Stimulated activated naive CD8-positive, alpha-beta T cell treated with anti-CD3 and anti-CD28 coated beads, Interleukin-15, amount 100 ng/mL, for 72 hours (primary cell): ENCODE data around the gene RESP18.
"Not testable (repeated sequence)": the region's sequence is repeated elsewhere in the genome, so short reads cannot be mapped to it uniquely, and the experiment has no call there.

Experiments used
- ATAC-seq: fragments of 150-1000 bp; cut with Tn5 transposase; 2 replicates; pipeline ENCODE4 v1.10.0; 2021; ENCODE audit warnings: mild to moderate bottlenecking, moderate library complexity
- DNase-seq, 2 donors: peaks; one replicate each; pipeline ENCODE4 v3.0.0; 2021 to 2022
- H3K27ac Mint-ChIP-seq, 2 donors: one replicate each; pipeline ENCODE4 v1.8.0; 2022; ENCODE audit warnings: mild to moderate bottlenecking in 2 of 2, mixed read lengths in 2 of 2, moderate library complexity in 2 of 2
- H3K27me3 Mint-ChIP-seq: one replicate; pipeline ENCODE4 v1.8.0; 2022; ENCODE audit warnings: mixed read lengths
- H3K4me1 Mint-ChIP-seq: one replicate; pipeline ENCODE4 v1.8.0; 2022; ENCODE audit warnings: mild to moderate bottlenecking, mixed read lengths
- H3K4me3 Mint-ChIP-seq, 2 donors: one replicate each; pipeline ENCODE4 v1.8.0; 2022; ENCODE audit warnings: mild to moderate bottlenecking in 2 of 2, mixed read lengths in 2 of 2, moderate library complexity in 1 of 2
- H3K9me3 Mint-ChIP-seq, 2 donors: one replicate each; pipeline ENCODE4 v1.8.0; 2022; ENCODE audit warnings: mixed read lengths in 2 of 2

RESP18 gene

DNA sequence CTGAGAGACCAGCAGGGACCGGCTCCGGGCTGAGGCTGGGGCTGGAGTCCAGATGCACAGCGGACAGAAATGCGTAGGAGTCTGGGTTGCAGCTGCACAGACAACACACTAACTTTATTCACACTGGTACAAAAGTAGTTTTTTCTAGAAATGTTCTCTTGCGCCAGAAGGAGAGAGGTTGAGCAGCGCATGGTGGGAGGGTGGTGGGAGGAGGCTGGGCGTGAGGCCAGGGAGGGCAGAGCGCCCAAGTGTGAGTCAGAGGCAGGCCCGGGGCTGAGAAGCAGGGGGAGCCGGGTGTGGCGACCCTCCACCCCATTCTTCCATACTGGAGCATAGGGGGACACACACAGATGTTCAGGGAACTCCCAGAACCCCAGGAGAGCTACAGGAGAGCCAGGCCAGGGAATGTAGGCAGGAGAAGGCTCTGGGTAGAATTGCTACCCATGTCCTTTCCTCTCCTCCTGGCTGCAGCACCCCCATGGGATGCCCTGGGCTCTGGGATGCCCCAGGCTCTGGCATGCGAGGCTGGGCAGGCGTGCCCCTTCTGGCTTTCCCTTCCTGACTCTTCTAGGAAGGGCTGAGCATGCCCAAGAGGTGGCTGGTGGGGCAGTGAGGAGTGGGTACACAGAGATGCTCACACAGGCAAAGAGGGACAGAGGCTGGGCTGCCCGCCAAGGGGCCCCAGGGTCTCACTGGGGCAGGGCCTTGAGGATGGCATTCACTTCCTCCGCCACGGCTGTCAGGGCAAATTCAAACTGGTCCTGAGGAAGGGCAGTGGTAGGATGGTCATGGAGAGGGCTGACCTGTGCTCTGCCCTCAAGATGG lies 42.8 kb downstream of the RESP18 start:
- ATAC-seq (no peak), DNase-seq (no peak)
- Mint-ChIP-seq H3K4me3 (no peak overlapping the region), H3K9me3 (no peaks in the 10 kb centered on the region), H3K27me3 (no peaks in the 10 kb centered on the region), H3K4me1 (peaks cover 38% of the 10 kb centered on the region), H3K27ac (peak overlapping the region in 1 of 2 donors; percentile 89)

DNA sequence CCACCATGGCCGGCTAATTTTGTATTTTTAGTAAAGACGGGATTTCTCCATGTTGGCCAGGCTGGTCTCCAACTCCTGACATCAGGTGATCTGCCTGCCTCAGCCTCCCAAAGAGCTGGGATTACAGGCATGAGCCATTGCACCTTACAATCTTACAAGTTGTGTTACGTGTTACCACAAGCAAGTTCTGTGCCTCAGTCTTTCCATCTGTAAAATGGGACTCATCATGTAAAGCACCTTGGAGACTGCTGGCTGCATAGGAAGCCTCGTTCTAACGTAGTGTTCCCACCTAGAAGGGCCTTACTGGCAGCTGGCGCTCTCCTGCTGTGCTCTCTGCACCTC lies 43.4 kb downstream of the RESP18 start:
- H3K27ac Mint-ChIP-seq, result no peak overlapping the region
- no peaks in the 10 kb centered on the region for H3K9me3 Mint-ChIP-seq
- H3K27me3 Mint-ChIP-seq, result no peaks in the 10 kb centered on the region
- peaks cover 33% of the 10 kb centered on the region for H3K4me1 Mint-ChIP-seq
- no peak for DNase-seq
- H3K4me3 Mint-ChIP-seq, result no peak overlapping the region
- ATAC-seq, result no peak

DNA sequence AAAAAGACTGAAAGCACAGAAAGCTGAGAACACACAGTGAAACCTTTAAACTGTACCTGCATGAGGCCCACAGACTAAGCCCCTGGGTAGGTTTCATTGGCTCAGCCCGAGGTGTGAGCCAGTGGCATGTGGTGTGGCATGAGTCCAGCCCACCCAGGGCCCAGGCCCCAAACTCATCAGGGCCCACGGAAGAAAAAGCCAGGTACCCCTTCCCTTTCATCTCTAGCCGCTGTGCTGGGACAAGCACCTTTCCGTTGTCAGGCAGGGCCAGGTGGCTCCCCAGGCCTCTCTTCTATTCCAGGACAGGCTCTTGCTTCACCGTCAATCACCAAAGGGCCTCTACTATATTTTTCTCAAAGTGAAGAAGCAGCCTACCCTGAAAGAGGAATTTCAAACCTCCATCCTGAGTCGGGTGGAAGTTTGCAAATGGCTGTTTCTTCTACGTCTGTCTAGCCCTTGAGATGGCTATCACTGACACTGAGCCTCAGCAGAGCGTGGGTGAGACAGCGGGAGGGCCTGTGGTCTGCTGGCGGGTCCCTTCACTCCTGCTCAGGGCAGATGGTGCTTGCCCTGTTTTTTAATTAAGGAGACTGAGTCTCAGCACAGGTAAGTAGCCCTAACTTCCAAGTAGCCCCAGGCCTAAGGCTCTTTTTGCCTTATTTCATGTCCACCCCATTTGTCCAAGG lies 44.8 kb downstream of the RESP18 start:
- H3K4me3 Mint-ChIP-seq, result no peak overlapping the region
- DNase-seq, result no peak
- H3K27me3 Mint-ChIP-seq, result no peaks in the 10 kb centered on the region
- no peaks in the 10 kb centered on the region for H3K9me3 Mint-ChIP-seq
- peaks cover 33% of the 10 kb centered on the region for H3K4me1 Mint-ChIP-seq
- H3K27ac Mint-ChIP-seq, result no peak overlapping the region
- no peak for ATAC-seq

DNA sequence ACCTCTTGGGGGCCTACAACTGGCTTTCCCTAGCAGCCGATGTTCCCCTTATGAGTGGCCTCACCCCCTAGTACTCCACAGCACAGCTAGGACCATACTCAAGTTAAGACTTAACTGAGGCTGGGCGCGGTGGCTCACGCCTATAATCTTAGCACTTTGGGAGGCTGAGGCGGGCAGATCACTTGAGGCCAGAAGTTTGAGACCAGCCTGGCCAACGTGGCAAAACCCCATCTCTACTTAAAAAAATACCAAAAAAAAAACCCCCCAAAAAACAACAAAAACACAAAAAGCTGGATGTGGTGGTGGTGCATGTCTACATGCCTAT lies 45.5 kb downstream of the RESP18 start:
- H3K4me1 Mint-ChIP-seq, result peaks cover 35% of the 10 kb centered on the region
- peak overlapping the region in 1 of 2 donors; percentile 59 for H3K27ac Mint-ChIP-seq
- not testable (repeated sequence) for ATAC-seq

DNA sequence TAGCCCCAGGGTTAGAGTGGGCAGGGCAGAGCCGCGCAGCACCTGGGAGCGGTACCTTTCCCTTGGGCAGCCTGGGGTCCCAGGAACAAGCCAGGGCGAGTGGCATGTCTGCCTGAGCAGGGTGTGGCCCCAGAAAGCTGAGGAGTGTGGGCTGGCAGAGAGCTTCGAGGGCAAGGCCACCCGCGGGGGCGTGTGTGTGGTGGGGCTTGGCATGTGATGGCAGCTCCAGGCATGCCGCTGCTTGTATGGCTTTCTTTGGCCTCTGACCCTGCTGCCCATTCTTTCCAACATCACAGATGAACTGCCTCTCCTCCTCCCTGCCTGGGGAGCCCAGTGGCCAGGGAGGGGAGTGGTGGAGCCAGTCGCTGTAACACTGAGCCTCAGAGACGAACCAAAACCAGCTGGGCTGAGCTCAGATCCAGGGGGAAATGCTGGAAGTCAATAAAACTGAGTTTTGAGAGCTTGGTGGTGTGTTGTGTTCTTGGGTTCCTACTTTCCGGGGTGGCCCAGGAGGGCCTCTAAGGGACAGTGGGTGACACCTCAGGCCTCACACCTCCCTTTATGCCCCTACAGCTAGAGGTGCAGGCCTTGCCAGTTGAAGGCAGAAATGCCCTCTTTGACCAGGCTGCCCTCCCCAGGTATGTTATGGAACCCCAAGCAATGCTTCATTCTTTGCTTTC lies 46.0 kb downstream of the RESP18 start:
- H3K9me3 Mint-ChIP-seq, result no peaks in the 10 kb centered on the region
- DNase-seq (no peak), ATAC-seq (no peak)
- peak overlapping the region in 1 of 2 donors; percentile 31 for H3K4me3 Mint-ChIP-seq
- H3K27ac Mint-ChIP-seq, result peak overlapping the region in 1 of 2 donors; percentile 66
- no peaks in the 10 kb centered on the region for H3K27me3 Mint-ChIP-seq
- peaks cover 38% of the 10 kb centered on the region for H3K4me1 Mint-ChIP-seq

More for the DNA sequence above, 45.5 kb downstream of the RESP18 start:
- H3K9me3 Mint-ChIP-seq, DNase-seq, H3K27me3 Mint-ChIP-seq, H3K4me3 Mint-ChIP-seq: not testable (repeated sequence)

DNA sequence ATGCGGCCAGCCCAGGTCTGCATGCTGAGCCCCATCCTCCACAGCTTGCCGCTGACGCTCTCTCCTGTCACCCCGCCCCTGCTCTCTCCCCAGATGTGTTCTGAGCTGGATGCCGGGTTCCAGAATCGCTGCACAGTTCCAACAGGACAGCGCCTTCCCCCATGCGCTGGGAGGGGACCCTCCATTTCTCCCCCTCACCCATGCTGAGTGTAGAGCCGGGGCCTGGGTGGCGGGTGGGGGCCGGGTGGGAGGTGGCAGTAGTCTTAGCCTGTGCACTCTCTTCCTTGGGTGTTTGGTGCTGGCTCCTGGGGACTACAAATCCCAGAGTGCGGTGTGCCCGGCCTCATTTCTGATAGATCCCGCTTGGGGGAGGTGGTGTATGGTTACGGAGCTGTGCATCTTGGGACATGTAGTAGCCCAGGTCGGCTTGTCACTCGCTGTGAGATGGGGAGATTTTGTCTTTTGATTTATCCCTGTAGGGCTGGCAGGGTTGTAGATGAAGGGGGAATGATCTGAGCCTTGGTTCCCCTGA lies 46.6 kb downstream of the RESP18 start:
- H3K4me1 Mint-ChIP-seq, result peaks cover 44% of the 10 kb centered on the region
- ATAC-seq (peak; percentile 26), DNase-seq (no peak)
- H3K4me3 Mint-ChIP-seq, result no peak overlapping the region
- peak overlapping the region in 1 of 2 donors; percentile 66 for H3K27ac Mint-ChIP-seq
- no peaks in the 10 kb centered on the region for H3K9me3 Mint-ChIP-seq
- no peaks in the 10 kb centered on the region for H3K27me3 Mint-ChIP-seq

DNA sequence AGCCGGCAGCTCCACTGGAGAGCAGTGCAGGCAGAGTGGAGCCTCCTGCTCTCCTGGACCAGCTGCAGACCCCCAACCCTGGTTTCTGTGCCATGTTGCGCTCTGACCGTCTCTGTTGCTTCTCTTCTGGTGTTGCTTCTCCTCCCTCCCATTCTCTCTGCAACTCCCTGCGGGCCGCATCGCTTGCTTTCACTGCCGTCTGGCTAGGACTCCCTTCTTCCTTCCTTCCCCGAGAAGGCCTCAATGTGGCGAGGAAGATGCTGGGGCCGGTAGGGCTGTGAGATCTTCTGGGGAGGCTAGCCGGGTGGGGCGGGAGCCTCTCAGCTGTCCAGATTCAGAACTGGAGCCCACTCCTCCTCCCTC lies 47.2 kb downstream of the RESP18 start:
- DNase-seq (no peak), ATAC-seq (no peak)
- H3K4me3 Mint-ChIP-seq, result no peak overlapping the region
- no peak overlapping the region for H3K27ac Mint-ChIP-seq
- H3K4me1 Mint-ChIP-seq, result peaks cover 50% of the 10 kb centered on the region
- H3K9me3 Mint-ChIP-seq, result no peaks in the 10 kb centered on the region
- H3K27me3 Mint-ChIP-seq, result no peaks in the 10 kb centered on the region

DNA sequence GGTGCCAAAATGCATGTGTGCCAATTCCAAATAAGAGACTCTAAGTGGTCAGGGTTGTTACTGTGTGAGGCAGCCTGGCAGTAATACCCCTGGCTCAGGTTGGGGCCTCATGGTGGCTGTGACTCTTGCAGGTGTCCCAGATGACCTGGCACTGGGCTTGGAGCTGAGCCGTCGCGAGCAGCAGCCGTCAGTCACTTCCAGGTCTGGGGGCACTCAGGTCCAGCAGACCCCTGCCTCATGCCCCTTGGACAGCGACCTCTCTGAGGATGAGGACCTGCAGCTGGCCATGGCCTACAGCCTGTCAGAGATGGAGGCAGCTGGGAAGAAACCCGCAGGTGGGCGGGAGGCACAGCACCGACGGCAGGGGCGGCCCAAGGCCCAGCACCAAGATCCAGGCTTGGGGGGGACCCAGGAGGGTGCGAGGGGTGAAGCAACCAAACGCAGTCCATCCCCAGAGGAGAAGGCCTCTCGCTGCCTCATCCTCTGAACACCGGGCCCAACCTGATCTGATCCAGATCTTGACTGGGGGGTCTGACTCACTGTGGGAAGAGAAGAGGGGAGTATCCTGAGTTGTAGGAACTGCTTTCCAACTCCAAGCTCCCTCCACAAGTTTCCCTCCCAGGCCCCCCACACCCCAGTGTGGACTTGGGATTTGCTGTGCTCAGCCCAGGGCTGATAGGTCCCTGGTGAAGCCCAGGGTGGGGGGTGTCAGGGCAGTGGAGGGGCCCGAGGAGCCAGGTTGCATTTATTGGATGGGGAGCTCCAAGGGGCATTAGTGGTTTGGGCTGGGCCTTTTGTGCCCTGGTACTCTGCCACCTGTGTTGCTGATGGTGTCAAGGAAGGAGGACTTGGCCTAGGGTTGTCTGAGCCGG lies 47.8 kb downstream of the RESP18 start:
- peaks cover 56% of the 10 kb centered on the region for H3K4me1 Mint-ChIP-seq
- DNase-seq, result no peak
- H3K4me3 Mint-ChIP-seq, result no peak overlapping the region
- no peaks in the 10 kb centered on the region for H3K9me3 Mint-ChIP-seq
- no peak overlapping the region for H3K27ac Mint-ChIP-seq
- ATAC-seq, result no peak
- H3K27me3 Mint-ChIP-seq, result no peaks in the 10 kb centered on the region

DNA sequence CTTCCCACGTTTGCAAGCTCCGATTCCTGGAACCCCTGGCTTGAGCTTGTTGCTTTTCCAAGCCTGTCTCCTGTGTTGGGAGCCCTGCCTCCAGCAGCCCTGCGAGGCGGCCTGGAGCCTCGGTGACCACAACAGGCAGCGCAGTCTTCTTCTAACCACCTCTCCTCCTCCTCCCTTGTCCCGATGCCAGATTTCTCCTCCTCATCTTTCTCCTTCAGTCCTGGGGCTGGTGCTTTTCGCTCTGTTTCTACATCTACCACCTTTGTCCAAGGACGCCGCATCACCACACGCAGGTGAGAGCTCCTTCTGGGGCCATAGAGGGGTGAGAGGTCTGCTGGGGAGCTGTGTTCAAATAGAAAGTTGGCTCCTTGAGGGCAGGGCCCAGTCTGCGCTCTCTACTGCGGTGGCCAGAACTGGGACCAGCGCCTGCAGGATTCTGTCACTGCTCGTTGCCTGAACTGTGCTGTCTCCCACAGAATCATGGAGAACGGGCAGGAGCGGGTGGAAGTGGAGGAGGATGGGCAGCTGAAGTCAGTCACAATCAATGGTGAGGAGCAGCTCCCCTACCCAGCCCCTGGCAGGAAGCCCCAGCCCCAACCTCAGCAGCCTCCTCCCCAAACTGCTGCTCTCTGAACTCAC lies 49.5 kb downstream of the RESP18 start:
- DNase-seq, result no peak
- no peak overlapping the region for H3K4me3 Mint-ChIP-seq
- H3K27ac Mint-ChIP-seq, result no peak overlapping the region
- ATAC-seq, result no peak
- peaks cover 70% of the 10 kb centered on the region for H3K4me1 Mint-ChIP-seq
- H3K9me3 Mint-ChIP-seq, result no peaks in the 10 kb centered on the region
- H3K27me3 Mint-ChIP-seq, result no peaks in the 10 kb centered on the region

DNA sequence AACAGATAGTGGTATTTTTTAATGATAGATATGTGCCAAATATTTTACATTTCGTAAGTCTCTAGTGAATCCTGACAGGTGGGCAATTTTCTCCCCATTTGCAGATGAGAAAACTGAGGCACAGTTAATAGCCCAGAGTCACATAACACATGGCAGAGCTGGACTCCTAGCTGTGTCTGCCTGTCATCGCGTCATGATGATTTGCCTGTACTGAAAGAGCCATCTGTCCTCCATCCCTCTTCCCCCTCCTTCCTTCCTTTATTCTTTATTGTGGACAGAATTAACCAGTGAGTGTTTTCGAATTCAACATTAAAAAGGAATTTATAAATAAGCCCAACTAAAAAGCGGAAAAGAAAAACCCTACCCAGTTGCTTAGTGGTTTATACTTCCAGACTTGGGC lies 50.2 kb downstream of the RESP18 start:
- no peak for ATAC-seq
- no peak for DNase-seq
- peaks cover 71% of the 10 kb centered on the region for H3K4me1 Mint-ChIP-seq
- H3K4me3 Mint-ChIP-seq, result no peak overlapping the region
- no peaks in the 10 kb centered on the region for H3K27me3 Mint-ChIP-seq
- no peak overlapping the region for H3K27ac Mint-ChIP-seq
- H3K9me3 Mint-ChIP-seq, result no peaks in the 10 kb centered on the region

DNA sequence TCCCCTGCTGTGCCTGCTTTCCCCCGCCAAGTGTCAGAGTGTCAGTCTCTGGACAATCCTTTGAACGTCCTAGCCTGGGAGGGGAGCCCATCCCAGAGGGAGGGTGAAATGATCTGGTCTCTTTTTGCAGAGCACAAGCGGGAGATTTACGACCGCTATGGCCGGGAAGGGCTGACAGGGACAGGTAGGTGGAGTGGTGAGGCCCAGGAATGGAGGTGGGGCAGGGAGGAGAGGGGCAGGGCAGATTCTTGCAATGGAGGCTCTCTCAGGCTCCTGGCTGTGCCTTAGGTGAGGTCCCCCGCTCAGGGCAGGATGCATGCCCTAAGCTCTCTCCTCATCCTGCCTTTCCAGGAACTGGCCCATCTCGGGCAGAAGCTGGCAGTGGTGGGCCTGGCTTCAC lies 51.0 kb downstream of the RESP18 start:
- no peaks in the 10 kb centered on the region for H3K9me3 Mint-ChIP-seq
- no peak overlapping the region for H3K27ac Mint-ChIP-seq
- no peak for ATAC-seq
- peaks cover 67% of the 10 kb centered on the region for H3K4me1 Mint-ChIP-seq
- no peak overlapping the region for H3K4me3 Mint-ChIP-seq
- no peak for DNase-seq
- no peaks in the 10 kb centered on the region for H3K27me3 Mint-ChIP-seq

DNA sequence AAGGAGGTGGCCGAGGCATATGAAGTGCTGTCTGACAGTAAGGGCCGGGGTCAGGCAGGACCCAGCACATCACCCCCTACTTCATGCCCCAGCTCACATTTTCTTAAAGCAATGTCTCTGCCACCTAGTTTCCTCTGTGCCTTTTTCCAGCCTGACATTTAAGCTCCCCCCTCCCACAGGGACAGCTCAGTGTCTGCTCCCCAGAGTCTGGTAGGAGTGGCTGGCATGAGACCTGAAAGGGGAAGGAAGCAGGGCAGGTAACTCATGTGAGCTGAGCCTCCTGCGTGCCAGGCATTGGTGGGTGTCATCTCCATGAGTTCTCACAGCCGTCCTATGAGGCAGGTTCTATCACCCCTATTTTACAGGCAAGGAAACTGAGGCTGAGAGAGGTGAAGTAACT lies 51.9 kb downstream of the RESP18 start:
- H3K4me1 Mint-ChIP-seq, result peaks cover 61% of the 10 kb centered on the region

DNA sequence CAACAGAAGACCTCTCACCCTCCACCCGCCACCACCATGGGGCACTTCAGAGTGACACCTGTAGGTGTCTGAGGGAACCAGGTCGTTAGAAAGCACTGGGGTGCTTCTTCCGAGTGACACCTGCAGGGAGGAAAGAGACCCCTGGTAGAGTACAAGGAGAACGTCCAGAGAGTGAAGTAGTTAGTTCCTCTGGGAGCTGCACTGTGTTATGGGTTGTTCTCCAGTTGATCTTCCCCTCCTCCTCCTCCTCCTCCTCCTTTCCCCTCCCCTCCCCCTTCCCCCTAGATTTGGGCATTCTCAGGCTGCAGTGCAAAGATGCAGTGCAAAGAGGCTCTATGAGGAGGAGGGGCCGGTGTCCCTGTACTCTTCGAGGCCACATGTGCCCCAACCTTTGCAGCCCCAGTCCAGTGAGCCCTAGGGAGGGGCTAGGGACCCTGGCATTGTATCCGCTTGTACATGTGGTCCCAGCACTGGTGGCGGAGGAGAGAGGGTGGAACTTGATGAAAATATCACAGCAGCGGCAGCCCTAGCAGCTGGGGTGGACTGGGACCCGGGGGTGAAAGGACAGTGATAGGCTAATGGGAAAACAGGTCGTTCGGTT lies 52.5 kb downstream of the RESP18 start:
- no peaks in the 10 kb centered on the region for H3K27me3 Mint-ChIP-seq
- ATAC-seq, result no peak
- no peak for DNase-seq
- peak overlapping the region; percentile 99 for H3K27ac Mint-ChIP-seq
- H3K4me1 Mint-ChIP-seq, result peaks cover 55% of the 10 kb centered on the region
- H3K4me3 Mint-ChIP-seq, result peak overlapping the region; percentile 95 to 99
- H3K9me3 Mint-ChIP-seq, result no peaks in the 10 kb centered on the region

More for the DNA sequence above, 51.9 kb downstream of the RESP18 start:
- Mint-ChIP-seq H3K9me3 (no peaks in the 10 kb centered on the region), H3K27me3 (no peaks in the 10 kb centered on the region), H3K27ac (no peak overlapping the region), H3K4me3 (peak overlapping the region; percentile 95 to 99)
- ATAC-seq, result no peak
- DNase-seq, result no peak

DNA sequence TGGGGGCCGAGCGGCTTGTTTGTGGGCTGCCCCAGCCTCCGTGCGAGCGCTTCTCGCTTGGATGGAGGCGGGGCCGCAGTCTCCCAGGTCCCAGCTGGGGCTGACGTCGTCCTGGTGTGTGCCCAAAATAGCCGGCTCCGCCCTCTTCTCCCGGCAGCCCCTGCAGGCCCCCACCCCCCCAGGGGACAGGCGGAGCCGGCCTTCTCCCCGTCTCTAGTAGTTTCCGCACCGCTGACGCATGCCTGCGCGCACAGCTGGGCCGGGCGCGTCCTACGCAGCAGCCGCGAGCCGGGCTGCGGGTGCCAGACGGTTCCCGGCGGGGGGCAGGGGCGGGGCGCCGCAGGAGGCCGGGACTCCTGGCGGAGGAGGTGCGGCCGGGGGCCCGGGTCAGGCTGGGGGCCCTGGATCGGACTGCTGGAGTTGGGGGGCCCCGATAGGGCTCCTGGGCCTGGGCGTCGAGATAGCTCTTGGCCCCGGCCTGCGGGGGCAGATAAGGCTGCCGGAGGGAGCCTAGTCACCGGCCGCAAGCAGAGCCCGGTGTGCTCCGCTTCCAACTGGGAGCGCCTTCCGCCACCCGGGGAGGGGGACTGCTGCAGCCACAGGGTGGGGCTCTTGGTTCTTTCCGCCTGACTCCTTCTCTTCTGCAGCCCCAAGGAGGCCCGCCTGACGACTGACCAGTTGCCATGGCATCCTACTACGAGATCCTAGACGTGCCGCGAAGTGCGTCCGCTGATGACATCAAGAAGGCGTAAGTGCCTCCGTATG lies 53.2 kb downstream of the RESP18 start, which contains the start of gene DNAJB2:
DNAJB2 (plus strand) TSS at position 216 of the 765 bp plus-strand sequence; CDS start at position 684, 468 bp downstream.
- Mint-ChIP-seq H3K4me1 (peaks cover 55% of the 10 kb centered on the region), H3K4me3 (peak within 1 kb of the TSS; percentile 95 to 99), H3K9me3 (no peaks in the 10 kb centered on the region), H3K27ac (peak within 1 kb of the TSS; percentile 99), H3K27me3 (no peaks in the 10 kb centered on the region)
- ATAC-seq (peak; percentile 92), DNase-seq (peak; percentile 99)
